Thyroid gland (tissue), 4 donors: ENCODE measurements around the gene SLC6A4. TPM values are rescaled to one million over a fixed set of nuclear protein-coding genes. Genes with fewer than 3 reads are reported as not detected.
"Not testable (repeated sequence)": the region's sequence is repeated elsewhere in the genome, so short reads cannot be mapped to it uniquely, and the experiment has no call there.

Source experiments
- DNase-seq, 2 donors: peaks; one replicate each; pipeline ENCODE4 v3.0.0-alpha.2; 2019
- H3K27ac ChIP-seq, 3 donors: fragments of 200-600 bp; sonication (generic); 1 replicate in 2 of 3; 2 replicates in 1 of 3; pipeline ENCODE4 v1.5.1; 2016 to 2019; ENCODE audit warnings: mild to moderate bottlenecking in 1 of 3, moderate library complexity in 1 of 3
- H3K27me3 ChIP-seq: fragments of 200-600 bp; sonication (generic); one replicate; pipeline ENCODE4 v1.5.1; 2019
- H3K36me3 ChIP-seq, 2 donors: fragments of 200-600 bp; sonication (generic); one replicate each; pipeline ENCODE4 v1.5.1; 2016 to 2019
- H3K4me1 ChIP-seq, 2 donors: fragments of 200-600 bp; sonication (generic); one replicate each; pipeline ENCODE4 v1.5.1; 2017 to 2019
- H3K4me3 ChIP-seq, 3 donors: fragments of 200-600 bp; sonication (generic); replicated peaks in 1 of 3; 1 replicate in 2 of 3; 2 replicates in 1 of 3; pipeline ENCODE4 v1.5.1; 2016; ENCODE audit warnings: mild to moderate bottlenecking in 1 of 3
- H3K9me3 ChIP-seq: fragments of 200-600 bp; sonication (generic); one replicate; pipeline ENCODE4 v1.5.1; 2017
- CTCF ChIP-seq, 6 experiments: fragments of 200-600 bp in 3 of 6; fragments of 450-650 bp in 3 of 6; sonication (generic) in 3 of 6; IDR thresholded peaks; one replicate each; pipeline ENCODE4 v1.5.1; 2016 to 2019; ENCODE audit warnings: antibody characterized with exemption in 6 of 6, mild to moderate bottlenecking in 2 of 6, inconsistent platforms in 1 of 6, moderate library complexity in 1 of 6
- POLR2A ChIP-seq, 2 donors: fragments of 450-650 bp; IDR thresholded peaks; one replicate each; pipeline ENCODE4 v1.6.1; 2017; ENCODE audit warnings: antibody characterized with exemption in 2 of 2, mild to moderate bottlenecking in 2 of 2, moderate library complexity in 1 of 2
- WGBS, 2 donors: methylation state at CpG; one replicate each; pipeline ENCODE4 v1.1.5; 2017; 5-methylcytosine and 5-hydroxymethylcytosine counted together
- intact Hi-C: fragments of 100-400 bp; cut with DNase I; formaldehyde crosslinking; loops from one replicate; pipeline ENCODE4 v1.15.1; 2023
- total RNA-seq, 4 donors: library from RNA; depleted of rRNA; stranded (reverse); fragments of >200 nt; gene quantifications; one replicate each; pipeline ENCODE4 v1.2.3, GENCODE V29; 2016

The SLC6A4 gene
- total RNA-seq, 4 donors from 2014 or later: under 0.01 to 4.9 (median 0.20) TPM

DNA sequence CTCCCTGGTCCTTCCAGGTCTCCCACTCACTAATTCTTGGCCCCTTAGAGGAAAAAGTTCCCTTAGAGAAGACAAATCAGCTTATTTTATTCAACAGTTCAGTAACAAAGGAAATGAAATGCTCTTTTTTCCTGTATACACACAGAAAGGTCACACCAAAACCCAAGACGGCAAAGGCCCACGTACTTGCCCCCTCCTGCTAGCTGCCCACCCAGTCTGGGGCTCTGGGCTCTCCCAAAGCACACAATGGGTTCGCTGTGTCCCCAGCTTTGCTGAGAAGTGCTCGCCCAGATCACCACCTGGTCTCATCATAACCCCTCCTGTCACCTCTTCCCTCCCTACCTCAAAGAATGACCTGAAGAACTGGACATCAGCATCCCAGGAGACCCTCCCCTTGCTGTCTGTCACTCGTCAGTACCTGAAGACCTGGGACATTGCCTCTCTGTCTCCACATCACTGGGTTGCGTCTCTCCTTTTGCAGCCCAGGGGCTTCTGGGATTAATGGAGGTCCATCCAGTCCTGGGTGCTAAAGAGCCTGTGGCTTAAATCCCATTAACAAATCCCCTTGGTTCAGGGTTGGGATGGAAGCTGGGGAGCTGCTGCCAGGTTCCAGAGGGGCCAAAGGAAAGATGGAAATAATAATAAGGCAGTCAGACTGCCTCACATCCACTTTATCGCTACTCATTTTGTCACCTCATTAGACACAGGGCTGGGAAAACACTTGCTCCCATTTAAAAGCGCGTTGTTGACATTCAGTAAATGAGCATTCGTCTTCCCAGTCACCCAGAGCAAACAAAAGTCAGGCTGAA, 3.3 kb downstream of the SLC6A4 start:
- Histone ChIP-seq H3K27ac (no peak overlapping the region), H3K9me3 (no peaks in the 10 kb centered on the region), H3K4me3 (no peak overlapping the region), H3K36me3 (no peaks in the 10 kb centered on the region), H3K27me3 (no peaks in the 10 kb centered on the region), H3K4me1 (peaks cover 14 to 23% of the 10 kb centered on the region in 2 donors)
- intact Hi-C loops: no loop called here
- 83 to 84% methylated on average over 10 of the region's 10 CpGs for WGBS, 2 donors
- no peak for TF ChIP-seq CTCF (IDR thresholded peaks at IDR 0.05)
- TF ChIP-seq POLR2A (IDR thresholded peaks at IDR 0.05): no peak
- no peak for DNase-seq

GRCh38 chr17:30230596-30231125, 4.8 kb downstream of the SLC6A4 start:
- WGBS, 2 donors: 77 to 81% methylated on average over 7 of the region's 7 CpGs
- intact Hi-C loops: no loop called here

GRCh38 chr17:30230009-30230408, 5.5 kb downstream of the SLC6A4 start:
- intact Hi-C loops, H3K27ac ChIP-seq: not testable (repeated sequence)

More at GRCh38 chr17:30230596-30231125, 4.8 kb downstream of the SLC6A4 start:
- DNase-seq: no peak
- Histone ChIP-seq H3K27me3 (no peaks in the 10 kb centered on the region), H3K36me3 (no peaks in the 10 kb centered on the region), H3K4me1 (peaks cover 6 to 10% of the 10 kb centered on the region in 2 donors), H3K9me3 (no peaks in the 10 kb centered on the region), H3K4me3 (no peak overlapping the region), H3K27ac (no peak overlapping the region)
- TF ChIP-seq POLR2A (IDR thresholded peaks at IDR 0.05) (no peak), CTCF (IDR thresholded peaks at IDR 0.05) (no peak)

DNA sequence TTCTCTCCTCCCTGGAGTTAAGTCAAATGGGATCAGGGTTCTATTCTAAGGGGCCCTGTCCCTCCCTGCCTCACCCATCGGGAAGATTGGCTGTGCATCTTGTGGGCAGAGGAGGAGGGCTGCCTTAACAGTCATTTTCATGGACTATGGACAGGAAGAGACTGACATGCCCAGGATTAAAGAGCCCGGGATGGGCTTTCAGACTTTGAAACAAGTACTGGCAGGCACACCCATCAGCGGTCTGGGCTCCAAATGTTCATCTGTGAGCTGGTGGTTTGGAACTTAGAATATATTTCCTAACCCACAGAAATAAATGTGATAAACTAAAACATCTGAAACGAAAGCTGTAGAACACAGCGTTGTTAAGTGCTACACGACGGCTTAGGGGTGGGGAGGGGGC, 6.5 kb downstream of the SLC6A4 start:
- Histone ChIP-seq H3K4me1 (no peaks in the 10 kb centered on the region), H3K9me3 (no peaks in the 10 kb centered on the region), H3K36me3 (no peaks in the 10 kb centered on the region), H3K4me3 (no peak overlapping the region), H3K27me3 (no peaks in the 10 kb centered on the region), H3K27ac (no peak overlapping the region)
- intact Hi-C loops: no loop called here
- TF ChIP-seq CTCF (IDR thresholded peaks at IDR 0.05) (no peak), POLR2A (IDR thresholded peaks at IDR 0.05) (no peak)
- WGBS, 2 donors: 83 to 85% methylated on average over 7 of the region's 7 CpGs
- no peak for DNase-seq

More at GRCh38 chr17:30230009-30230408, 5.5 kb downstream of the SLC6A4 start:
- H3K4me3 ChIP-seq, DNase-seq, H3K36me3 ChIP-seq, H3K27me3 ChIP-seq, H3K9me3 ChIP-seq, H3K4me1 ChIP-seq: not testable (repeated sequence)
- 68 to 88% methylated on average over 1 of the region's 1 CpG for WGBS, 2 donors

GRCh38 chr17:30228011-30228410, 7.5 kb downstream of the SLC6A4 start:
- H3K27ac ChIP-seq: no peak overlapping the region
- H3K4me1 ChIP-seq: no peaks in the 10 kb centered on the region
- H3K4me3 ChIP-seq: no peak overlapping the region
- H3K9me3 ChIP-seq: no peaks in the 10 kb centered on the region
- no peak for DNase-seq
- TF ChIP-seq CTCF (IDR thresholded peaks at IDR 0.05): no peak
- TF ChIP-seq POLR2A (IDR thresholded peaks at IDR 0.05): no peak
- H3K27me3 ChIP-seq: no peaks in the 10 kb centered on the region
- intact Hi-C loops: no loop called here
- H3K36me3 ChIP-seq: no peaks in the 10 kb centered on the region
- 84 to 93% methylated on average over 3 of the region's 3 CpGs for WGBS, 2 donors
